Stimulated activated CD4-positive, alpha-beta T cell treated with anti-CD3 and anti-CD28 coated beads, Interleukin-2, amount 100 ng/mL, for 48 hours (primary cell): Measurements from ENCODE around the gene ABCG1.

ENCODE experiments used
- DNase-seq, 2 donors: peaks; one replicate each; pipeline ENCODE4 v3.0.0-alpha.2; 2020

The ABCG1 gene

DNA sequence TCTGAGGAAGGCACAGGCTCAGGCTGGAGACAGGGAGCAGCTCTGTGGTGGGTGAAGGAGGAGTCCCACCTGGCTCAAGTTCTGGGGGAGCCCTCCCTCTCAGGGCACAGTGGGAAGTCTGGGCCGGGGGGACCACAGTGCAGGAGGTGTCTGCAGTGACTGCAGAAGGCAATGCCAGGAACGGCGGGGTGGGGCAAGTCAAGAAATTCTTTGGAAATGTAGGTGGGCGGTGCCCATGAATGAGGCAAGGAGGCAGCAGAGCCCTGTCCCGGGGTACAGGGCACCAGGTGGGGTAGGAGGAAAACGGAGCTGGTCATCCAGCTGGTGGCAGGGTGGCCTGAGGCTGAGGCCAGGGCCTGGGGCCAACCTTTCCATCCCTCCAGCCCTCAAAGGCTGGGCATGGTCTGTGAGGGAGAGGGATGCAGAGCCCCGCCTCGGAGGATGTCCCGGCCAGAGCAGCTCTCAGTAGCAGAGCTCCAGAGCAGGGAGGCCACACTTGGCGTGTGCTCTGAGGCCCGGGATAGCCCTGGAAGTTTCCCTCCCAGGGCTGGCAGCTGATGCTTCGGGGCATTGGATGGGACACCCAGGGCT lies 91.6 kb downstream of the ABCG1 start:
- no peak for DNase-seq

GRCh38 chr21:42311160-42311559 lies 92.2 kb downstream of the ABCG1 start:
- DNase-seq, result no peak

GRCh38 chr21:42311816-42312625 lies 93.1 kb downstream of the ABCG1 start:
- no peak for DNase-seq

DNA sequence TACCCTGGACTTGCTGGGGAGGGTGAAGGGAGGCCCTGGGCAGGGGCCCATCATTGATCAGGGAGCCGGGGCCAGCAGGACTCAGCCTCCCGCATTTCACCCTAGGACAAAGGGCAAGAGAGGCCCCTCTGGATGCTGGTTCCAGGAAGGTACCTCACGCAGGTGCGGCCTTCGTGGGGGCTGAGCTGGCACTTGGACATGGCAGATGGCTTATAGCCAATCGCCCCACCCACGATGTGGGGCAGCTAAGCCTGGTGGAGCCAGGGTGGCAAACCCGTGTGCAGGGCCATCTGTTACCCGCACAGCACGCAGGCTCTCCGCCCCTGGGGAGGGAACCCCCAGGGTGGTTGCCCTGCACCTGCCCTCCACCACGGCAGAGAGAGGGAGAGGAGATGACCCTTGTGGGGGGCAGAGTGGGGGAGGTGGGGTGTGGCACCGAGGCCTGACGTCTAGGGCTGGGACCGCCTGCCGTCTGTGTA lies 93.7 kb downstream of the ABCG1 start:
- DNase-seq, result no peak

GRCh38 chr21:42313501-42313969 lies 94.6 kb downstream of the ABCG1 start:
- no peak for DNase-seq

DNA sequence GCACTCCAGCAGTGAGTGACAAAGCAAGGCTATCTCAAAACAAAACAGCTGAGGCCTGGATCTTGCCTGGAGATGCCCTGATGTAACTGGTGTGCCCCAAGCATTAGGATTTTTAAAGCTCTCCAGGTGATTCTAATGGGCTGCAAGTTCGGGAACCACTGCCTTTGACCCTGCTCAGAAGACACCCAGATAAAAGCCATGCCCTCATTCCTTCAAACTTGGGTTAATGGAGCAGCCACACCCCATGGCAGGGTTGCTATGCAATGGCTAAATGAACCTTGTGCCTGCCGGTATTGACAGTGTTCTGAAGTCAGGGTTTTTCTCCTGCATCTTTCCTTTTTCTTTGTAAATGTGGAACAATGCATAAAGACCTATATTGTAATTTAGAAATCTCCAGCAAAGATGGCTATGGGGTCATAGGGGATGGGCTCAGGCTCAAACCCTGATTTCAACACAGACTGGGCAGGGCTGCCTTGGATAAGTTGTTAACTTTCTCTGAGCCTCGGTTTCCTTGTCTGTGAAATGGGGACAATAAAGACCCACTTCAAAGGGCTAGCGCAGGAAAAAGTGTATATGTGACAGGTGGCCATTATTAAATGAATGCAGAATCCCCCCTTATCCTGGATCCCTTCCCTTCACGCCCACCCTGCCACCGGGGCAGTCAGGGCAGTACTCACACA lies 95.8 kb downstream of the ABCG1 start:
- DNase-seq, result no peak

- no peak for DNase-seq
Measured at GRCh38 chr21:42315296-42315891, 96.5 kb downstream of the ABCG1 start, which contains the start of gene TFF3. TSS of gene TFF3 (minus strand) at chr21:42315409. CDS start at chr21:42315374, 35 bp downstream.

GRCh38 chr21:42316891-42317290 lies 98.0 kb downstream of the ABCG1 start:
- DNase-seq, result no peak

GRCh38 chr21:42317341-42317741 lies 98.4 kb downstream of the ABCG1 start:
- DNase-seq, result no peak

GRCh38 chr21:42317826-42318746 lies 99.1 kb downstream of the ABCG1 start:
- no peak for DNase-seq

- no peak for DNase-seq
Measured at GRCh38 chr21:42319376-42319775, 100.4 kb downstream of the ABCG1 start.

GRCh38 chr21:42319851-42320572 lies 101.1 kb downstream of the ABCG1 start:
- DNase-seq, result no peak

GRCh38 chr21:42320791-42321190 lies 101.9 kb downstream of the ABCG1 start:
- no peak for DNase-seq

GRCh38 chr21:42321231-42321630 lies 102.3 kb downstream of the ABCG1 start:
- DNase-seq, result no peak

DNA sequence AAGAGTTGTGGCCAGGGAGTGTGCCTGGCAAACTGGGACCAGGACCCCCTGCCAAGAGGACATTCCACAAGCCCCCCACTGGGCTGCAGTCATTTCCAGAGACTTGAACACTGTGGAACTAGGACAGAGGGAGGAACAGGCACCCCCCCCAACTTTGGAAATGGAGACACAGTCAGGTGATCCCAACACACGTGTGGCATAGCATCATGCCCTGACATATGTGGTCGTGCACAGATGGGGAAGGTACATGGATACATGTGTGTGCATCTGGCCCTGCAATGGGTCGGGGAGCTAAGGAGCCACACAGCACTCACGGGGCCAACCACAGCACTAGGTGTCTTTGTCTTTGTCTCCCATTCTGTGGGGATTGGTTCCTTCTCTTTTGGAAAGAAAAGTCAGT lies 102.9 kb downstream of the ABCG1 start:
- no peak for DNase-seq

DNA sequence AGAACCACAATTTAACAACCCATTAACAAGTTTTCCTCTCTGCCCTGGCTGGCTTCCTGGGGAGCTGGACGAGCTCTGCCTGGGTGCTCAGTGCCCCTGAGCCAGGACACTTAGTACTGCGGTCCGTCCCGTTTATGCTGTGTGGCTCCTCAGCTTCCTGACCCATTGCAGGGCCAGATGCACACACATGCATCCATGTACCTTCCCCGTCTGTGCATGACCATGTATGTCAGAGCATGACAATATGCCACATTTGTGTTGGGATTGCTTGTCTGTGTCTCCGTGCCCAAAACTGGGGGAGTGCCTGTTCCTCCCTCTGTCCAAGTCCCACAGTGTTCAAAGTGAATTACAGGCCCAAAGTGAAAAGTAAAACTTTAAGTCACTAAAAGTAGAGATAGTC lies 106.0 kb downstream of the ABCG1 start:
- DNase-seq, result no peak

DNA sequence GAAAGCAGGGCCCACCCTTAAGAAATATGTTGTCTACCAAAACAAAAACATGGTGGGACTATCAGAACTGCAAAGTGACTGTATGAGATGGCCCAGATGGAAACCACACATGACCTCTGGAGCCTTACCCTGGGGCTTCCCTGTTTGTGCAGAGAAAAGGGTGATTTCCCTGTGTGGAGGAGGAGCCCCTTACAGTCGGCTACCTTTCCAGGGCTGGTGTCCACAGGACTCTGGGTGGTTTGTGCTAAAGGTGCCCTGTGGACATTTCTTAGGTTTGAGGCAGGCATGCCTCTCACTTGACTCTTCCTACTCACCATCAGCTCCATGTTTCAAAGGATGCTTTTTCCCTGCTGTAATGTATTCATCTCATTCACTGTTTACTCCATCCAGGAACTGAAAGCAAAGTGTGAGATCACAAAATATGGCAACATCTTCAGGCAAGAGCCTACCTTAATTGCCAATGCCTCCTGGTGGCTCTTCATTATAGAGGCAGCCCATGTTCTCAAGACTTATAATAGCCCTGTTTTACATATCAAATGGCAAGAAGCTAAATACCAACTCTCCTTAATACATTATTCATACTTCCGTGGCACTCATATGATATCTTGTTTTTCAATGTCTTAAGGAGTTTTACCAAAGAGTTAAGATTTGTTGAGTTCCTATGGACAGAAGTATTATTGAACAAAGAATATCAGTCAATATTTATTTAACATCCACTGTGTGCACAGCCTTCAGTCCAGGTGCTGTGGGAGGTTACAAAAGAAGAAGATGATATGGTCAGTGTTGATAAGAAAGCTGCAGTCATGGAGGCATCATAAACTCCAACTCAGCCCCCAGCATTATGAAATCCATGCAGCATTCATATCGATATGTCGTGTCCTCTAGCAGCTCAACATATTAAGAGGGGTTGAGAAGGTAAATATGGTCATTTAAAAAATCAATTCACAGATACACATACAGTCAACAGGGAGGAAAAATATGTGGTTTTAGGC lies 111.7 kb downstream of the ABCG1 start:
- DNase-seq, result no peak

- no peak for DNase-seq
Measured at GRCh38 chr21:42331660-42332059, 112.7 kb downstream of the ABCG1 start.

DNA sequence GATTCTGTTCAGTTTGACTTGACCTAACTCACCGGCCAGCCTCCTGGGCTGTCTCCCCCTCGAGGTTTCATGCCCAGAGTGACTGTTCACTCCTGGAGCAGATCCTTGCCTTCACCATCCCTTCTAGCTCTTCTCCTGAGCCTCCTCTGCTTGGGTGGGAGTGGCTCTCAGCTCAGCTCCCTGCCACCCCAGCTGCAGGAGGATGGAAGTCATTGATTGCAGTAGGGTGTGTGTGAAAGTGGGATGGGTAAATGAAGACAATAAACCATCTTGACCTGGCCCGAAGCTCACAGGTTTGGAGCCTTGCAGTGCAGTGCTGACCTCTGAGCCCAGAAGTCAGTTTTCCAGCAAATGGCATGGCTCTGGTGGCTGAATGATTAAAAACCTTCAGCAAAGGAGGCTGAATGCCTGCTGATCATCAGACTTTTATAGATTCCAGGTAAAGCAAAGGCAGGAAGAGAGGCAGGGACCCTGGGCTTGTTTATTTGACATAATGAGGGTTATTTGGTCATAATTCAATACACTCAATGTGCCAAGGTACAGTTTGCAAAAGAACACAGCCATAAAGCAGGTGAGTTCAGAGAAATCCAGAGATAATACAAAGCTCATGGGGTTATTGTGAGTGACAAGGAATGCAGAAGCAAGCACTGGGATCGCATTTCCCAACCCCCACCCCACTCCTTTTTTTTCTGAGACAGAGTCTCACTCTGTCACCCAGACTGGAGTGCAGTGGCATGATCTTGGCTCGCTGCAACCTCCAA lies 113.8 kb downstream of the ABCG1 start:
- DNase-seq, result no peak
